GM12878 (cell line): Measurements from ENCODE around the gene CGREF1. TPM values are rescaled to one million over a fixed set of nuclear protein-coding genes. Genes with fewer than 3 reads are reported as not detected.

Experiments
- ATAC-seq: fragments of 200-7000 bp; cut with Tn5 transposase; 3 replicates; pipeline ENCODE4 v1.9.1; 2020; ENCODE audit warnings: mild to moderate bottlenecking, moderate library complexity
- BruUV-seq: library from RNA; stranded (reverse); fragments of 400-500 nt; replicated peaks from 2 replicates; lab custom pipeline; 2021; lab: Mats Ljungman, UMichigan
- CTCF ChIA-PET: fragments of 300-600 bp; sonication (Branson Sonifier 250); formaldehyde crosslinking; extraction: SDS; loops from one replicate; lab custom pipeline; 2021; ENCODE audit warnings: inconsistent platforms; lab: Yijun Ruan, JAX
- POLR2A ChIA-PET: fragments of 350-600 bp; formaldehyde crosslinking; extraction: SDS; loops from one replicate; lab custom pipeline; 2021; ENCODE audit warnings: inconsistent platforms; lab: Charles Lee
- RAD21 ChIA-PET: fragments of 300-600 bp; sonication (Branson Sonifier 250); formaldehyde crosslinking; loops from one replicate; lab custom pipeline; 2023; ENCODE audit warnings: antibody characterized with exemption; ENCODE audit not compliant: unreplicated experiment; lab: Charles Lee
- SMC1A ChIA-PET: fragments of 300-600 bp; sonication (Branson Sonifier 250); formaldehyde crosslinking; loops from one replicate; lab custom pipeline; 2023; ENCODE audit not compliant: unreplicated experiment, uncharacterized antibody; lab: Charles Lee
- DNase-seq: peaks from one replicate; pipeline ENCODE4 v3.0.0-alpha.2; 2011; ENCODE audit warnings: low read depth, low spot score
- FAIRE-seq: peaks from 3 replicates; lab custom pipeline; 2011; peaks lifted over from hg19 to GRCh38; lab: Jason Lieb, UNC
- H2AFZ ChIP-seq: 2 replicates; pipeline ENCODE4 v1.6.0; 2011; ENCODE audit warnings: low read depth, low read length, control low read depth; ENCODE audit not compliant: control insufficient read depth
- H3K27ac ChIP-seq: 2 replicates; pipeline ENCODE4 v1.5.1; 2011; ENCODE audit warnings: control low read depth; ENCODE audit not compliant: control insufficient read depth, insufficient read depth
- H3K27me3 ChIP-seq, 2 experiments: replicated peaks in 1 of 2; 2 replicates each; pipeline versions ENCODE4 v1.6.0 to v1.6.1; 2011; ENCODE audit warnings: low read length in 1 of 2; ENCODE audit not compliant: control insufficient read depth in 2 of 2, insufficient read depth in 2 of 2
- H3K36me3 ChIP-seq, 2 experiments: 2 replicates each; pipeline ENCODE4 v1.5.1; 2011; ENCODE audit warnings: low read length in 1 of 2; ENCODE audit not compliant: control insufficient read depth in 2 of 2, insufficient read depth in 2 of 2
- H3K4me1 ChIP-seq: 2 replicates; pipeline ENCODE4 v1.6.1; 2011; ENCODE audit warnings: mild to moderate bottlenecking, low read length, moderate library complexity, mixed read lengths; ENCODE audit not compliant: control insufficient read depth, insufficient read depth
- H3K4me2 ChIP-seq: 2 replicates; pipeline ENCODE4 v1.6.0; 2011; ENCODE audit warnings: control low read depth; ENCODE audit not compliant: control insufficient read depth, insufficient read depth
- H3K4me3 ChIP-seq: fragments of 200-600 bp; sonication (generic); 2 replicates; pipeline ENCODE4 v1.5.1; 2016
- H3K79me2 ChIP-seq: 2 replicates; pipeline ENCODE4 v1.6.0; 2011; ENCODE audit warnings: low read length; ENCODE audit not compliant: control insufficient read depth, insufficient read depth
- H3K9ac ChIP-seq: 2 replicates; pipeline ENCODE4 v1.8.0; 2011; ENCODE audit warnings: low read length, control low read depth, mixed read lengths; ENCODE audit not compliant: control insufficient read depth, insufficient read depth
- H3K9me3 ChIP-seq: replicated peaks from 3 replicates; pipeline ENCODE4 v1.5.1; 2011; ENCODE audit warnings: mild to moderate bottlenecking, low read length; ENCODE audit not compliant: control insufficient read depth, insufficient read depth
- H4K20me1 ChIP-seq: 2 replicates; pipeline ENCODE4 v1.6.0; 2011; ENCODE audit not compliant: control insufficient read depth, insufficient read depth
- ATF7 ChIP-seq: fragments of 450-650 bp; IDR thresholded peaks from 2 replicates; pipeline ENCODE4 v1.6.1; 2016; ENCODE audit warnings: low read depth, mild to moderate bottlenecking
- BACH1 ChIP-seq: fragments of 450-650 bp; IDR thresholded peaks from 2 replicates; pipeline ENCODE4 v1.6.1; 2017; ENCODE audit warnings: mild to moderate bottlenecking, borderline replicate concordance
- BMI1 ChIP-seq: fragments of 450-650 bp; IDR thresholded peaks from 2 replicates; pipeline ENCODE4 v1.6.1; 2016; ENCODE audit warnings: mild to moderate bottlenecking, moderate library complexity, borderline replicate concordance
- CUX1 ChIP-seq: IDR thresholded peaks from 2 replicates; pipeline ENCODE4 v1.6.1; 2012; ENCODE audit warnings: improper control_type of control experiment, low read depth, low read length; ENCODE audit not compliant: insufficient replicate concordance
- DPF2 ChIP-seq: fragments of 450-650 bp; IDR thresholded peaks from 2 replicates; pipeline ENCODE4 v1.6.1; 2017; ENCODE audit warnings: mild to moderate bottlenecking
- EED ChIP-seq: sonication (generic); IDR thresholded peaks from 2 replicates; pipeline ENCODE4 v1.6.1; 2016; ENCODE audit warnings: antibody characterized with exemption, low read depth
- MEF2B ChIP-seq: fragments of 450-650 bp; IDR thresholded peaks from 2 replicates; pipeline ENCODE4 v1.6.1; 2018; ENCODE audit warnings: mild to moderate bottlenecking, moderate library complexity; ENCODE audit not compliant: partially characterized antibody, poor library complexity, severe bottlenecking
- RCOR1 ChIP-seq: conservative IDR thresholded peaks from 2 replicates; pipeline ENCODE4 v1.6.1; 2012; ENCODE audit warnings: low read depth, low read length, improper control_type of control experiment
- SUPT20H ChIP-seq: IDR thresholded peaks from 2 replicates; pipeline ENCODE4 v1.6.1; 2011; ENCODE audit warnings: low read depth, mild to moderate bottlenecking, low read length, moderate library complexity, borderline replicate concordance; ENCODE audit not compliant: control insufficient read depth
- TARDBP ChIP-seq: IDR thresholded peaks from 2 replicates; pipeline ENCODE4 v1.6.1; 2016; ENCODE audit warnings: borderline replicate concordance
- YBX1 ChIP-seq: fragments of 450-650 bp; IDR thresholded peaks from 2 replicates; pipeline ENCODE4 v1.6.1; 2016; ENCODE audit warnings: antibody characterized with exemption
- ZNF207 ChIP-seq: fragments of 450-650 bp; IDR thresholded peaks from 2 replicates; pipeline ENCODE4 v1.6.1; 2014; ENCODE audit warnings: antibody characterized with exemption, mild to moderate bottlenecking, borderline replicate concordance
- WGBS: methylation state at CpG from one replicate; pipeline ENCODE4 v1.1.6; 2016; ENCODE audit warnings: low lambda C conversion rate; ENCODE audit not compliant: insufficient replicate concordance, insufficient coverage; ENCODE audit errors: missing lambda C conversion rate; 5-methylcytosine and 5-hydroxymethylcytosine counted together
- in situ Hi-C: fragments of 300-500 bp; cut with MboI; formaldehyde crosslinking; loops from 9 replicates; pipeline ENCODE4 v1.14.3; 2018; ENCODE audit warnings: mixed read lengths
- intact Hi-C: fragments of 100-400 bp; cut with micrococcal nuclease; formaldehyde crosslinking; loops from one replicate; pipeline ENCODE4 v1.14.2; 2022; ENCODE audit not compliant: unreplicated experiment
- polyA plus RNA-seq, 11 experiments: library from polyadenylated mRNA; depleted of rRNA in 4 of 11; unstranded in 6 of 11; stranded (reverse) in 5 of 11; fragments of >200 nt; fragmentation: Nextera tagmentation in 4 of 11; fragmentation: Illumina TruSeq in 1 of 11; extraction: Ambion mirVana in 4 of 11; extraction: Trizol in 1 of 11; gene quantifications; 1 replicate in 1 of 11; 2 replicates in 10 of 11; pipeline versions ENCODE4 v1.2.1 to v1.2.3, GENCODE V29; 2011 to 2016; ENCODE audit warnings: inconsistent platforms in 2 of 11, missing spikeins in 2 of 11, low read depth in 1 of 11
- total RNA-seq, 4 experiments: library from RNA; depleted of rRNA in 3 of 4; stranded (reverse); fragments of >200 nt in 3 of 4; fragmentation: Illumina TruSeq in 1 of 4; extraction: Trizol in 1 of 4; gene quantifications; 2 replicates each; pipeline versions ENCODE4 v1.2.1 to v1.2.3, GENCODE V29; 2013 to 2021

CGREF1 gene
- total and polyA plus RNA-seq, 10 of the 15 experiments (the other 5 are each of a cell fraction or from before 2014, with no cell fraction given), result 0.06 to 0.21 TPM; not detected in 8

- no peaks in the 10 kb centered on the region for H3K79me2 ChIP-seq
- no peak for TF ChIP-seq ATF7
- no peak for TF ChIP-seq BACH1
- TF ChIP-seq RCOR1, result no peak
- no peak for TF ChIP-seq ZNF207
- TF ChIP-seq TARDBP, result no peak
- TF ChIP-seq YBX1, result no peak
- TF ChIP-seq BMI1, result no peak
- TF ChIP-seq SUPT20H, result no peak
- TF ChIP-seq EED, result no peak
- no peak for TF ChIP-seq DPF2
- no peak for TF ChIP-seq MEF2B
- TF ChIP-seq CUX1, result no peak
- peak overlapping the region; percentile 17; the same call in 1 of the 2 replicates for H3K4me2 ChIP-seq
- no peak for ATAC-seq
- CTCF ChIA-PET, result interaction anchor here (0.6 to 1.1 kb wide), 3 partner anchors 10 to 26 kb away, joined by 3 to 9 read pairs (median 4); partner anchors contain the start of genes AGBL5 and KHK
- SMC1A ChIA-PET, result interaction anchor here (0.7 kb wide), 1 partner anchor 32 kb away, joined by 3 read pairs; no protein-coding TSS in a partner anchor
- peak overlapping the region; percentile 51; the same call in 1 of the 2 replicates for H2AFZ ChIP-seq
- intact Hi-C loops (no loop called here), in situ Hi-C loops (no loop called here)
- no peak for DNase-seq
- H3K9me3 ChIP-seq, result no peaks in the 10 kb centered on the region
- H3K9ac ChIP-seq, result no peak overlapping the region
- 56% methylated on average over 7 of the region's 7 CpGs for WGBS
- no peaks in the 10 kb centered on the region for H3K27me3 ChIP-seq
- H3K27ac ChIP-seq, result no peak overlapping the region
- peaks cover 50% of the 10 kb centered on the region for H3K4me1 ChIP-seq
- POLR2A ChIA-PET, result interaction anchor here (0.6 to 0.7 kb wide), 2 partner anchors 26 to 302 kb away, joined by 3 read pairs; partner anchors contain the start of gene AGBL5
- RAD21 ChIA-PET, result no interaction called here
- H3K36me3 ChIP-seq, result no peaks in the 10 kb centered on the region
- H4K20me1 ChIP-seq, result no peaks in the 10 kb centered on the region
- FAIRE-seq, result no peak
- no peak overlapping the region for H3K4me3 ChIP-seq
- BruUV-seq, result no TSS peak
These were observed 41.7 kb downstream of the CGREF1 start for GRCh38 chr2:27077231-27077630.
